Retinal pigment epithelial cell (primary cell): ENCODE data around the gene LIN28A.
"Not testable (repeated sequence)": the region's sequence is repeated elsewhere in the genome, so short reads cannot be mapped to it uniquely, and the experiment has no call there.

Experiments used
- DNase-seq: peaks from one replicate; pipeline ENCODE4 v3.0.0-alpha.2; 2010; ENCODE audit warnings: low read depth
- H3K4me3 ChIP-seq: 2 replicates; pipeline ENCODE4 v1.5.1; 2011; ENCODE audit warnings: mild to moderate bottlenecking, low read length, control low read depth, moderate library complexity
- TF ChIP-seq, protein P1 (sequence below): conservative IDR thresholded peaks from 2 replicates; pipeline ENCODE4 v1.5.1; 2011; ENCODE audit warnings: low read depth, low read length, control low read depth, inconsistent platforms

LIN28A gene

DNA sequence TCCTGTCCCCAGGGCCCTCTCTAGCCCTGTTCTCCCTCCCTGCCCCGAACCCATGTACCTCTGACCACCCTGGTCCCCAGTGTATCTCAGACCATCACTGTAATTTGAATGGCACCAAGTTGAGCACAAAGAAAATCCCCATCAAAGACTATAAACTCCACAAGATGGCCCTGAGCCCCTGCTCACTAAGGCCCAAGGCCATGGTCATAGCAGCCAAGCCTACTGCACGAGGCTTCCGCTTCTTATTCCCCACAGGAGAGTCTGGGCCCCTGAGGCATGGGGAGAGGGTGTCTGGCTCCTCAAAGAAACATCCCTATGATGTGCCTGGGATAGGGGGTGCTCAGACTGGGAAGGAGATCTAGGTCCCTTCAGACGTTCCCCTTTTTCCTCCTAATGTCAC lies 42.6 kb upstream of the LIN28A start:
- TF ChIP-seq, protein P1, sequence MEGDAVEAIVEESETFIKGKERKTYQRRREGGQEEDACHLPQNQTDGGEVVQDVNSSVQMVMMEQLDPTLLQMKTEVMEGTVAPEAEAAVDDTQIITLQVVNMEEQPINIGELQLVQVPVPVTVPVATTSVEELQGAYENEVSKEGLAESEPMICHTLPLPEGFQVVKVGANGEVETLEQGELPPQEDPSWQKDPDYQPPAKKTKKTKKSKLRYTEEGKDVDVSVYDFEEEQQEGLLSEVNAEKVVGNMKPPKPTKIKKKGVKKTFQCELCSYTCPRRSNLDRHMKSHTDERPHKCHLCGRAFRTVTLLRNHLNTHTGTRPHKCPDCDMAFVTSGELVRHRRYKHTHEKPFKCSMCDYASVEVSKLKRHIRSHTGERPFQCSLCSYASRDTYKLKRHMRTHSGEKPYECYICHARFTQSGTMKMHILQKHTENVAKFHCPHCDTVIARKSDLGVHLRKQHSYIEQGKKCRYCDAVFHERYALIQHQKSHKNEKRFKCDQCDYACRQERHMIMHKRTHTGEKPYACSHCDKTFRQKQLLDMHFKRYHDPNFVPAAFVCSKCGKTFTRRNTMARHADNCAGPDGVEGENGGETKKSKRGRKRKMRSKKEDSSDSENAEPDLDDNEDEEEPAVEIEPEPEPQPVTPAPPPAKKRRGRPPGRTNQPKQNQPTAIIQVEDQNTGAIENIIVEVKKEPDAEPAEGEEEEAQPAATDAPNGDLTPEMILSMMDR: no peak
- DNase-seq: no peak
- H3K4me3 ChIP-seq: no peak overlapping the region

DNA sequence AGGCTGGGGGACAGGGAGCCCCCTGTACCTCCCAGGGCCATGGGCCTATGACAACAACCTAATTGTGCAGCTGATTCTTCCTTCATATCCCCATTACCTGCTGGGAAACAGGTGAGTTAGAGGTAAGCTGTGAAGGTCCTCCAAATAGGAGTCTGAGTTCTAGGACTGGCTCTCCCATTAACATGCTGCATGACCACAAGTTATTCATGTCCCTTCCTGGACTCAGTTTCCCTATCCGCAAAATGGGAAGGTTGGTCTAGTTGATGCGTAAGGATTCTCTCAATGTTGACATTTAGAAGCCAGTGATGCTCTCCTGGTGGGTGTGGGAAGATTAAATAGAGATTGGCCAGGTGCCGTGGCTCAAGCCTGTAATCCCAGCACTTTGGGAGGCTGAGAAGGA lies 42.1 kb upstream of the LIN28A start:
- DNase-seq: no peak
- TF ChIP-seq, protein P1: no peak
- no peak overlapping the region for H3K4me3 ChIP-seq

DNA sequence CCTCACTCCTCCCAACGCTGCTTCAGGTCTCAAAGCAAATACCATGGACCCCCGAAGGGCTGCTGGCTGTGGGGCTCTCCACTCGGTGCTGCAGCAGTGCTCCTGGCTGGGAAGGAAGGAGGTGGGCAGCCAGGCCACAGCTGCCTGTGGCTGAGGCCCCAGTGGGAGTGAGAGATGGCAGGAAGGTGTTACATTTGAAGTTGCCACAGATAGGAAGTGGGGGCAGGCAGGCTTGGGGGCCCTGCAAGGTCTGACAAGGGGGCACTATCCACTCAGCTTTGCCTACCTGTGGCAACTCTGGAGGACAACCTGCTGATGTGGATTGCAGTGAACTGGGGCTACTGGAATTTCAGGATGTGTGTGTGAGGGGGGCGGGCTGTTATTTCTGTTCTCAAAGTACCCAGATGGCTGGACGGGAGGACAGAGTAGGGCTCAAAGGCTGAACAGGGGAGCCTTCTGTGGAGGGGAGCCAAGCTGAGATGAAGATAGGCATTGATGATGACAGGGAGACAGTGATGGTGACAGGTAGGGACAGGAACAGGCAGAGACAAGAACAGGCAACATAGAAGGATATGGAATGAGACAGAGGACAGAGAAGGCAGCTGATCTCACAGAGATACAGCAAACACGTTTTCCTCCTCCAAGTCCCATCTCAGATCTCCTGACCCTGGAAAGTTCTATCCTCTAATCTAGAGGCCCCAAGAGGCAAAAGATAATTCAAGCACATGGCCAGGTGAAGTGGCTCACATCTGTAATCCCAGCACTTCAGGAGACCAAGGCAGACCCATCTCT lies 39.8 kb upstream of the LIN28A start:
- no peak overlapping the region for H3K4me3 ChIP-seq
- DNase-seq: no peak
- TF ChIP-seq, protein P1: no peak

DNA sequence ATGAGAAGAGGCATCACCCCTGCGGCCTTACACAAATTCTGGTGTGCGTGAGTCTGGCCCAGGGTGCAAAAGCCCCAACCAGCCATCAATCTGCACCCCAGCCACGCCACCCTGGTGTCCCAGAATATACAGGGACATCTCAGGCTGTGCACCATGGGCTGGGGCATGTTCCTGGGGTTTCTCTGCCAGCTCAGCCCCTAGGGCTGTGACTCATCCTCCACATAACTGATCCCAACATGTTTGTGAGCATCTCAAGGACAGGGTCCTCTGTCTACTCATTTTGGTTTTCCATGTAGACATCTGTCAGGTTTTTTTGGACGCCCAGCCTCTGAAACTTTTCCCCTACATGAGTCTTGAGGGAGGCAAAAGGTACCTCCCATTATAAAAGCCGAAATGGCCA lies 38.6 kb upstream of the LIN28A start:
- TF ChIP-seq, protein P1: no peak
- DNase-seq: no peak
- no peak overlapping the region for H3K4me3 ChIP-seq

DNA sequence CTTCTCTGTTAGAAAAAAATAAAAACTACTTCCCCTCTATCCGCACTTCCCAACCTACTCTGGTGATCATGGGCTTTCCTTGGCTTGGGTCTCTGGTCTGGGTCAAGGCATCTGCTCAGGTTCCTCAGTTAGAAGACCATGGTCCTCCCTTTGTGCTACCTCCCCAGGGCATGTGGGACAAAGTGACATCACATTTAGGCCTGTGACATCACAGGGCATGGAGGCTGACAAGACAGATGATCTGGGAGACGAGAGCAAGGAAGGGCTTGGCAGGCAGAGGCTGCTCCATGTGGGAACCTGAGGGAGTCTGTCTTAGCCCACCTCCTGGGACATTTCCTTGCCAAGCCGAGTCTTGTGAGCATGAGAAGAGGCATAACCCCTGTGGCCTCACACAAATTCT lies 38.0 kb upstream of the LIN28A start, which contains the start of gene ZNF683:
TSS of gene ZNF683 (minus strand) at position 140 of the 400 bp plus-strand sequence. CDS start 4,179 bp downstream, outside the sequence.
- not testable (repeated sequence) for H3K4me3 ChIP-seq, DNase-seq

DNA sequence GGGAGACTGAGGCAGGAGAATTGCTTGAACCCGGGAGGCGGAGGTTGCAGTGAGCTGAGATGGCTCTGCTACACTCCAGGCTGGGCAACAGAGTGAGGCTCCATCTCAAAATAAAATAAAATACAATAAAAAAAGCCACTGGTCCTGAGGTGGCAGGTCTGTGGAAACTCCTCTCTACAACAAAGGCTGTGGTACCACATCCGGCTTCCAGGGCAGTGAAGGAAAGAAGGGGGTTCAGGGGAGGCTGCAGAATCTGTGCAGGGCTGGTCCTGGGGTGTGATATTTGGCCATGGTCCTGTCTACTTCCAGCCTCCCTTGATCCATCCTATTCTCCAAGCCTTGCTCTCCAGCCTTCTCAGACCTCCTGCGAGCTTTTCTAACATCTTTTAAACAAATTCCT lies 37.3 kb upstream of the LIN28A start:
- H3K4me3 ChIP-seq: no peak overlapping the region
- DNase-seq: no peak
- TF ChIP-seq, protein P1: no peak

DNA sequence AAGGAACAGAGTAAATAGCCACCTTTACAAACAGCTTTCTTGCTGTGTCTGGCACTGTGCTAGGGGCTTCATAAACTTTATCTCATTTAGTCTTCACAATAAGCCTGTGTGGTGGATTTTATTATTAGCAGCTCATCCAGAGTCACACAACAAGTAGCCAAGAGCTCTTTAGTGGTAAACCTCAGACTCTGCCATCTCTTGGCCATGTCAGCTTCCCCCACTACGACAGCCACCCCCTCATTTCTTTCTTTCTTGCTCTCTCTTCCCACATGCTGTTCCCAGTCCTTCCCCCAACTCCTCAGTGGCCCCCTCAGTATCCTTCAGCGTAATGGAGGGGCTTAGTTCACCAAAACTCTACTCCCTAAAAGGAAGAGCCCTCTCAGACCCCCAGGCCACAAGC lies 36.8 kb upstream of the LIN28A start:
- H3K4me3 ChIP-seq: no peak overlapping the region
- TF ChIP-seq, protein P1: no peak
- DNase-seq: no peak

DNA sequence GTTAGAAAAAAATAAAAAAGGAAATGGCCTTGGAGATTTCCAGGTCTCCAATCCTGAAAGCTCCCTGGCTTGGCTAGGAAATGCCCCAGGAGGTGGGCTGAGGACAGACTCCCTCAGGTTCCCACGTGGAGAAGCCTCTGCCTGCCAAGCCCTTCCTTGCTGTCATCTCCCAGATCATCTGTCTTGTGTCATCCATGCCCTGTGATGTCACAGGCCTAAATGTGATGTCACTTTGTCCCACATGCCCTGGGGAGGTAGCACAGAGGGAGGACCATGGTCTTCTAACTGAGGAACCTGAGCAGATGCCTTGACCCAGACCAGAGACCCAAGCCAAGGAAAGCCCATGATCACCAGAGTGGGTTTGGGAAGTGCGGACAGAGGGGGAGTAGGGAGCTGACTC lies 36.3 kb upstream of the LIN28A start:
- not testable (repeated sequence) for DNase-seq, H3K4me3 ChIP-seq
